SK-N-MC (cell line): ENCODE measurements around the gene CCDC50.

ENCODE experiments used
- DNase-seq: peaks from one replicate; pipeline ENCODE4 v3.0.0-alpha.2; 2011; ENCODE audit warnings: low read depth, low spot score
- H3K27ac ChIP-seq: fragments of 200-600 bp; sonication (generic); 2 replicates; pipeline ENCODE4 v1.5.1; 2016; ENCODE audit warnings: mixed run types
- H3K36me3 ChIP-seq: fragments of 200-600 bp; sonication (generic); 2 replicates; pipeline ENCODE4 v1.6.1; 2017; ENCODE audit warnings: antibody characterized with exemption, low read length, mixed read lengths; ENCODE audit not compliant: insufficient read depth
- H3K4me3 ChIP-seq: fragments of 200-600 bp; sonication (generic); 2 replicates; pipeline ENCODE4 v1.5.1; 2016
- H3K9ac ChIP-seq: fragments of 200-600 bp; sonication (generic); 2 replicates; pipeline ENCODE4 v1.8.0; 2017; ENCODE audit warnings: mixed run types, mixed read lengths; ENCODE audit not compliant: insufficient read length
- H3K9me3 ChIP-seq: fragments of 200-600 bp; sonication (generic); 2 replicates; pipeline ENCODE4 v1.6.1; 2017; ENCODE audit warnings: low read depth, mild to moderate bottlenecking, antibody characterized with exemption, low read length, moderate library complexity, mixed read lengths
- EZH2 ChIP-seq: fragments of 200-600 bp; sonication (generic); IDR thresholded peaks from one replicate; pipeline ENCODE4 v1.6.1; 2017; ENCODE audit warnings: antibody characterized with exemption
- FOXP2 ChIP-seq: optimal IDR thresholded peaks from 2 replicates; pipeline ENCODE3; 2011; ENCODE audit warnings: mild to moderate bottlenecking, moderate library complexity; ENCODE audit not compliant: insufficient read depth; ENCODE audit errors: extremely low read length, control extremely low read depth
- POLR2AphosphoS5 ChIP-seq: IDR thresholded peaks from 2 replicates; pipeline ENCODE4 v1.6.1; 2012; ENCODE audit warnings: mild to moderate bottlenecking, low read depth, low read length, borderline replicate concordance

CCDC50 gene

GRCh38 chr3:191307341-191307740, 21.9 kb upstream of the CCDC50 start:
- H3K27ac ChIP-seq = no peak overlapping the region
- no peak overlapping the region for H3K9ac ChIP-seq
- TF ChIP-seq FOXP2 (no peak), POLR2AphosphoS5 (no peak), EZH2 (no peak)
- H3K4me3 ChIP-seq = no peak overlapping the region
- H3K36me3 ChIP-seq = no peaks in the 10 kb centered on the region
- H3K9me3 ChIP-seq = no peaks in the 10 kb centered on the region
- DNase-seq = no peak

GRCh38 chr3:191313296-191313695, 15.9 kb upstream of the CCDC50 start:
- Histone ChIP-seq H3K9me3 (no peaks in the 10 kb centered on the region), H3K27ac (no peak overlapping the region), H3K36me3 (no peaks in the 10 kb centered on the region), H3K9ac (no peak overlapping the region), H3K4me3 (no peak overlapping the region)
- DNase-seq = no peak
- TF ChIP-seq POLR2AphosphoS5 = no peak
- no peak for TF ChIP-seq FOXP2
- no peak for TF ChIP-seq EZH2

- H3K36me3 ChIP-seq = no peaks in the 10 kb centered on the region
- no peak for DNase-seq
- no peak overlapping the region for H3K4me3 ChIP-seq
- H3K9ac ChIP-seq = no peak overlapping the region
- no peak overlapping the region for H3K27ac ChIP-seq
- H3K9me3 ChIP-seq = no peaks in the 10 kb centered on the region
- TF ChIP-seq POLR2AphosphoS5 = no peak
- TF ChIP-seq EZH2 = no peak
- no peak for TF ChIP-seq FOXP2
Measured at GRCh38 chr3:191314109-191314728, 15.0 kb upstream of the CCDC50 start.

- H3K36me3 ChIP-seq = no peaks in the 10 kb centered on the region
- H3K4me3 ChIP-seq = no peak overlapping the region
- TF ChIP-seq FOXP2 (no peak), EZH2 (no peak), POLR2AphosphoS5 (no peak)
- no peak for DNase-seq
- no peak overlapping the region for H3K9ac ChIP-seq
- no peaks in the 10 kb centered on the region for H3K9me3 ChIP-seq
- no peak overlapping the region for H3K27ac ChIP-seq
Measured at GRCh38 chr3:191316876-191317603, 12.2 kb upstream of the CCDC50 start.

- H3K27ac ChIP-seq = no peak overlapping the region
- H3K9me3 ChIP-seq = no peaks in the 10 kb centered on the region
- no peak for TF ChIP-seq EZH2
- H3K9ac ChIP-seq = no peak overlapping the region
- no peak for DNase-seq
- H3K4me3 ChIP-seq = no peak overlapping the region
- H3K36me3 ChIP-seq = no peaks in the 10 kb centered on the region
Measured at GRCh38 chr3:191320316-191320715, 8.9 kb upstream of the CCDC50 start.

GRCh38 chr3:191321019-191321767, 8.0 kb upstream of the CCDC50 start:
- Histone ChIP-seq H3K27ac (no peak overlapping the region), H3K4me3 (no peak overlapping the region), H3K9ac (no peak overlapping the region), H3K36me3 (no peaks in the 10 kb centered on the region), H3K9me3 (no peaks in the 10 kb centered on the region)
- TF ChIP-seq EZH2 (no peak), FOXP2 (no peak)
- no peak for DNase-seq

- no peak for DNase-seq
- no peaks in the 10 kb centered on the region for H3K9me3 ChIP-seq
- TF ChIP-seq EZH2 (no peak), FOXP2 (no peak), POLR2AphosphoS5 (no peak)
Measured at GRCh38 chr3:191324936-191325335, 4.3 kb upstream of the CCDC50 start.

GRCh38 chr3:191327526-191327925, 1.7 kb upstream of the CCDC50 start:
- no peak for DNase-seq
- H3K4me3 ChIP-seq = no peak overlapping the region
- no peaks in the 10 kb centered on the region for H3K9me3 ChIP-seq
- H3K9ac ChIP-seq = no peak overlapping the region
- TF ChIP-seq EZH2 (no peak), POLR2AphosphoS5 (no peak), FOXP2 (no peak)
- no peak overlapping the region for H3K27ac ChIP-seq
- H3K36me3 ChIP-seq = no peaks in the 10 kb centered on the region

More at GRCh38 chr3:191324936-191325335, 4.3 kb upstream of the CCDC50 start:
- no peak overlapping the region for H3K9ac ChIP-seq
- H3K36me3 ChIP-seq = no peaks in the 10 kb centered on the region
- no peak overlapping the region for H3K4me3 ChIP-seq
- no peak overlapping the region for H3K27ac ChIP-seq
